Renal cortical epithelial cell (primary cell): ENCODE measurements around the gene SLAMF8. TPM values are rescaled to one million over a fixed set of nuclear protein-coding genes. Genes with fewer than 3 reads are reported as not detected.

Source experiments
- DNase-seq: peaks from one replicate; pipeline ENCODE4 v3.0.0-alpha.2; 2011; ENCODE audit warnings: low read depth
- total RNA-seq: library from RNA; depleted of rRNA; stranded (reverse); fragments of >200 nt; gene quantifications from 2 replicates; pipeline ENCODE4 v1.2.3, GENCODE V29; 2014

SLAMF8 gene
- total RNA-seq, 1 donor from 2014 or later = 0.30 TPM

- DNase-seq = peak; percentile 89
Measured at GRCh38 chr1:159845751-159846629, 19.3 kb downstream of the SLAMF8 start.

GRCh38 chr1:159847231-159847630 is 20.6 kb downstream of the SLAMF8 start:
- no peak for DNase-seq

GRCh38 chr1:159848326-159848725 is 21.7 kb downstream of the SLAMF8 start:
- DNase-seq = no peak

GRCh38 chr1:159849626-159850366 is 23.1 kb downstream of the SLAMF8 start:
- DNase-seq = no peak

GRCh38 chr1:159851407-159851806 is 24.7 kb downstream of the SLAMF8 start:
- no peak for DNase-seq

GRCh38 chr1:159853417-159854115 is 26.9 kb downstream of the SLAMF8 start:
- DNase-seq = no peak

- peak; percentile 54 for DNase-seq
Measured at GRCh38 chr1:159854116-159854692, 27.5 kb downstream of the SLAMF8 start.

- no peak for DNase-seq
Measured at GRCh38 chr1:159854693-159855192, 28.1 kb downstream of the SLAMF8 start.

- no peak for DNase-seq
Measured at GRCh38 chr1:159855709-159856108, 29.0 kb downstream of the SLAMF8 start.

GRCh38 chr1:159856576-159856975 is 29.9 kb downstream of the SLAMF8 start:
- DNase-seq = no peak

GRCh38 chr1:159857889-159858288 is 31.2 kb downstream of the SLAMF8 start:
- no peak for DNase-seq

GRCh38 chr1:159859767-159860322 is 33.2 kb downstream of the SLAMF8 start:
- no peak for DNase-seq

GRCh38 chr1:159860456-159860855 is 33.8 kb downstream of the SLAMF8 start:
- DNase-seq = no peak

GRCh38 chr1:159861218-159861617 is 34.5 kb downstream of the SLAMF8 start:
- DNase-seq = no peak

- no peak for DNase-seq
Measured at GRCh38 chr1:159862031-159862430, 35.4 kb downstream of the SLAMF8 start.

GRCh38 chr1:159862557-159862956 is 35.9 kb downstream of the SLAMF8 start, which contains the start of gene VSIG8:
Gene VSIG8 (minus strand): TSS chr1:159862657. CDS start chr1:159862521, 136 bp downstream.
- no peak for DNase-seq

- no peak for DNase-seq
Measured at GRCh38 chr1:159864262-159864661, 37.6 kb downstream of the SLAMF8 start.

GRCh38 chr1:159866066-159866465 is 39.4 kb downstream of the SLAMF8 start:
- no peak for DNase-seq

GRCh38 chr1:159866905-159867663 is 40.4 kb downstream of the SLAMF8 start:
- no peak for DNase-seq

GRCh38 chr1:159867664-159868026 is 41.0 kb downstream of the SLAMF8 start:
- DNase-seq = peak; percentile 82

GRCh38 chr1:159868766-159869165 is 42.1 kb downstream of the SLAMF8 start:
- DNase-seq = no peak
